Neuronal stem cell (in vitro differentiated cells): ENCODE measurements around the gene VPREB3.

Experiments
- DNase-seq: peaks from one replicate; pipeline ENCODE4 v3.0.0-alpha.2; 2013; ENCODE audit warnings: low spot score
- H2AFZ ChIP-seq: one replicate; pipeline ENCODE4 v1.6.1; 2013; ENCODE audit warnings: mild to moderate bottlenecking, low read length, inconsistent platforms
- H2AK5ac ChIP-seq: 2 replicates; pipeline ENCODE4 v1.6.1; 2013; ENCODE audit warnings: low read depth, mild to moderate bottlenecking, inconsistent platforms, low read length, moderate library complexity, mixed read lengths
- H2BK120ac ChIP-seq: 2 replicates; pipeline ENCODE4 v1.6.1; 2013; ENCODE audit warnings: low read depth, mild to moderate bottlenecking, inconsistent platforms, low read length, moderate library complexity, mixed read lengths
- H2BK12ac ChIP-seq: one replicate; pipeline ENCODE4 v1.6.1; 2013; ENCODE audit warnings: low read length, inconsistent platforms
- H2BK15ac ChIP-seq: 2 replicates; pipeline ENCODE4 v1.6.1; 2013; ENCODE audit warnings: mild to moderate bottlenecking, low read length, inconsistent platforms, mixed read lengths
- H2BK5ac ChIP-seq: one replicate; pipeline ENCODE4 v1.6.1; 2013; ENCODE audit warnings: inconsistent platforms, mild to moderate bottlenecking, low read length, moderate library complexity
- H3K14ac ChIP-seq: one replicate; pipeline ENCODE4 v1.6.1; 2013; ENCODE audit warnings: low read length, inconsistent platforms
- H3K18ac ChIP-seq: 2 replicates; pipeline ENCODE4 v1.6.1; 2013; ENCODE audit warnings: low read length, inconsistent platforms
- H3K23ac ChIP-seq: 2 replicates; pipeline ENCODE4 v1.6.1; 2013; ENCODE audit warnings: low read depth, mild to moderate bottlenecking, mixed read lengths, low read length, inconsistent platforms; ENCODE audit not compliant: poor library complexity
- H3K27ac ChIP-seq: replicated peaks from 3 replicates; pipeline ENCODE4 v1.5.1; 2013; ENCODE audit warnings: low read length, inconsistent platforms
- H3K27me3 ChIP-seq, 3 experiments: 2 replicates each; pipeline ENCODE4 v1.6.1; 2013; ENCODE audit warnings: low read length in 3 of 3, mild to moderate bottlenecking in 2 of 3, inconsistent platforms in 1 of 3, low read depth in 1 of 3, mixed read lengths in 1 of 3, moderate library complexity in 1 of 3; ENCODE audit not compliant: control insufficient read depth in 3 of 3, insufficient read depth in 3 of 3
- H3K36me3 ChIP-seq, 2 donors: replicated peaks in 1 of 2; 2 replicates each; pipeline ENCODE4 v1.6.1; 2013; ENCODE audit warnings: low read length in 2 of 2; ENCODE audit not compliant: control insufficient read depth in 2 of 2, insufficient read depth in 2 of 2
- H3K4ac ChIP-seq: 2 replicates; pipeline ENCODE4 v1.6.1; 2013; ENCODE audit warnings: inconsistent platforms, mild to moderate bottlenecking, low read length, moderate library complexity
- H3K4me1 ChIP-seq, 2 donors: 1 replicate in 1 of 2; 2 replicates in 1 of 2; pipeline ENCODE4 v1.6.1; 2013; ENCODE audit warnings: low read length in 2 of 2, low read depth in 1 of 2; ENCODE audit not compliant: control insufficient read depth in 2 of 2, insufficient read depth in 1 of 2
- H3K4me2 ChIP-seq: one replicate; pipeline ENCODE4 v1.6.1; 2013; ENCODE audit warnings: mild to moderate bottlenecking, low read length, inconsistent platforms; ENCODE audit not compliant: insufficient read depth, poor library complexity, severe bottlenecking
- H3K4me3 ChIP-seq, 2 donors: 2 replicates each; pipeline ENCODE4 v1.5.1; 2013; ENCODE audit warnings: low read length in 2 of 2, mild to moderate bottlenecking in 2 of 2, inconsistent platforms in 1 of 2, moderate library complexity in 1 of 2
- H3K79me1 ChIP-seq: one replicate; pipeline ENCODE4 v1.6.1; 2013; ENCODE audit warnings: low read depth, mild to moderate bottlenecking, inconsistent platforms, low read length, moderate library complexity
- H3K9ac ChIP-seq: one replicate; pipeline ENCODE4 v1.6.1; 2013; ENCODE audit warnings: mild to moderate bottlenecking, low read depth, low read length, inconsistent platforms; ENCODE audit not compliant: poor library complexity
- H3K9me3 ChIP-seq, 2 donors: replicated peaks in 1 of 2; 2 replicates each; pipeline versions ENCODE3 to v1.6.1; 2013; ENCODE audit warnings: low read length in 2 of 2, mild to moderate bottlenecking in 2 of 2, inconsistent platforms in 1 of 2, low read depth in 1 of 2, mixed read lengths in 1 of 2, moderate library complexity in 1 of 2; ENCODE audit not compliant: control insufficient read depth in 2 of 2, insufficient read depth in 1 of 2
- H4K8ac ChIP-seq: one replicate; pipeline ENCODE4 v1.6.1; 2013; ENCODE audit warnings: low read depth, mild to moderate bottlenecking, inconsistent platforms, low read length, moderate library complexity
- H4K91ac ChIP-seq: one replicate; pipeline ENCODE4 v1.6.1; 2013; ENCODE audit warnings: low read length, low read depth, mild to moderate bottlenecking, inconsistent platforms; ENCODE audit not compliant: poor library complexity
- whole genome bisulfite sequencing, 2 donors: extraction: QIAGEN DNeasy Blood & Tissue Kit; methylation state at CpG; one replicate each; pipeline ENCODE4 v1.1.7; 2013; ENCODE audit warnings: missing lambda C conversion rate in 2 of 2, mixed read lengths in 1 of 2; ENCODE audit not compliant: insufficient read length in 2 of 2, insufficient replicate concordance in 1 of 2; ENCODE audit errors: extremely low coverage in 2 of 2; 5-methylcytosine and 5-hydroxymethylcytosine counted together

VPREB3 gene

DNA sequence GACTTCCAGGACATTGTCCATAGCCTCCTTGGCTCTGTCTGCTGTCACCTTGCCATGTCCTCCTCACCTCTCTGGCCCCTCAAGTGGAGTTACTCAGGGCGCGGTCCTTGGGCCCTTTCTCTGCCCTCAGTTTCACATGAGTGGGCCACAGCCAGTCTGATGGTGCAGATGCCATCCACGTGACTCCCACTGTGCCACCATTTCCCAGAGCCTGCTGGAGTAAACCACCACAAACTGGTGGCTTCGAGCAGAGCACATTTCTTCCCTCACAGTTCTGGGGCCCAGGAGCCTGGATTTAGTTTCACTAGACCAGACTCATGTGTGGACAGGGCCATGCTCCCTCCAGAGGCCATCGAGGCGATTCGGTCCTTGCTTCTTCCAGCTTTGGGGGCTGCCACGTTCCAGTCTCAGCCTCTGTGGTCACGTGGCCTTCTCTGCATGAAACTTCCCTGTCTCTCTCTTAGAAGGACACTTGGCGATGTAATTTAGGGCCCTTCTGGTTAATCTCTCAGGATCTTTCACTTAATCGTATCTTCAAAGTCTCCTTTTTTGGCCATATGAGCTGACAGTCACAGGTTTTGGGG lies 47.1 kb upstream of the VPREB3 start:
- peaks cover 66 to 87% of the 10 kb centered on the region in 2 donors for H3K36me3 ChIP-seq
- H2BK12ac ChIP-seq, result no peak overlapping the region
- no peak overlapping the region for H4K8ac ChIP-seq

DNA sequence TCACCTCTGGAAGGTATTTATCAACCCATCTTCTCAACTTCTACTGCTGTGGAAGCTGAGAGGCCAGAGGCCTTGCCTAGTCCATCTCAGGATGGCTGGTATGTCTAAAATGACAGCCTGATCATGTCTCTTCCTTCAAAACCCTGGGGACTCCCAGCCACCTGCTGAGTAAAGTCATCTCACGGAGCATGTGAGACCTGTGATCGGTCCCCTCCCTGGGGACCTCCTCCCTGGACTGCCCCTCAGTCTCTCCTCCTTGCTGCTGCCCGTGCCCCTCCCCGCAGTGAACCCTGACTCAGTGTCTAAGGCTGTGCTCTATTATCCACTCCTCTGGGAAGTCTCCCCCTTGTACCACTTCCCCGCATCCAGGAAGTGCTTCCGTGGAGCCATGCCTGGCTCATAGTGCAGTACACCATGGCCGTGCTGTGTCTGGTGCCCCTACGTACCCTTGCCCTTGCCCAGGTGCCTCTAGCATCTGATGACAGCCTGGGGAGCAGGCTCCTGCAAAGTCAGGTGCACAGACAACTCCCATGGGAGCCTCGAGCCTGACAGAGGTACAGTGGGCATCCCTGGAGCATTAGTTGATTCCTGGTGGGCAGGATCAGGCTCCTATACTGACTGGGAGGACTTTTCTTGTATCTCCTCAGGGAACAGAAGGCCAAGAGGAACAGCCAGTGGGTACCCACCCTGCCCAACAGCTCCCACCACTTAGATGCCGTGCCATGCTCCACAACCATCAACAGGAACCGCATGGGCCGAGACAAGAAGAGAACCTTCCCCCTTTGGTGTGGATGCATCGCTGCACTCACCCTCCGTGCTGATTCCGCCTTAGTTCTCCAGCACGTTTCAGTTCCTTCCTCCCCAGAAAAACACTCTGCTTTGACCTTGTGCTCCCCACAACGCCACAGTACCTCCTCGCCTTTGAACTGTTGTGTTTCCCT lies 46.3 kb upstream of the VPREB3 start:
- no peak for DNase-seq

More for the DNA sequence above, 47.1 kb upstream of the VPREB3 start:
- Histone ChIP-seq H2AFZ (no peak overlapping the region), H2BK5ac (no peak overlapping the region), H2BK15ac (no peak overlapping the region), H2AK5ac (no peak overlapping the region), H3K18ac (no peak overlapping the region), H3K23ac (no peak overlapping the region), H3K4me1 (no peaks in the 10 kb centered on the region), H2BK120ac (no peak overlapping the region), H3K79me1 (peaks cover 4% of the 10 kb centered on the region), H4K91ac (no peak overlapping the region), H3K14ac (no peak overlapping the region), H3K4me2 (no peak overlapping the region), H3K4ac (no peak overlapping the region), H3K27me3 (no peaks in the 10 kb centered on the region), H3K4me3 (no peak overlapping the region), H3K9me3 (no peaks in the 10 kb centered on the region), H3K9ac (peak overlapping the region; percentile 30), H3K27ac (no peak overlapping the region)
- no peak for DNase-seq
- WGBS, 2 donors, result no CpG with 5 or more reads among the region's 11 CpGs

DNA sequence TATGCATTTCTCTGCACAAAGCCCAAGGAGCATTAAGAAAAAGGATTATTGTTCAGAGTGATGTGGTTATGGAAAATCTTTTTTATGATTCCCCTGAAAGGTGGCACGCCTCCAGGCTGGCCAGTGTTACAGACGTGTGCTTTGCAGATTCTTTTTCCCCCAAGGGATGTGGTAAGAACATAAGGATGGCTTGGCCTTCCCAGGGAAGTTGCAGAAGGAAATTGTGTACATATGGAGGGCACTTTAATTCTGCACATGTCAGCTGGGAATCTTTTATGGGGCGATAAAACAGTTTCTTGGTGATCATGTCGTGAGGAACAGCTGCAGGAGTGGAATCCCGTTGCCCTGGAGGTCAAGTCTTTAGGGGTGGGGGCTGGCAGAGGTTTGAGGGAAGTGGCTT lies 42.2 kb upstream of the VPREB3 start:
- no peak overlapping the region for H4K91ac ChIP-seq
- no CpG with 5 or more reads among the region's 5 CpGs for WGBS, 2 donors

More for the DNA sequence above, 46.3 kb upstream of the VPREB3 start:
- H2BK120ac ChIP-seq, result no peak overlapping the region
- no peak overlapping the region for H4K91ac ChIP-seq
- no peaks in the 10 kb centered on the region for H3K9me3 ChIP-seq
- no peak overlapping the region for H3K14ac ChIP-seq
- no peak overlapping the region for H2AK5ac ChIP-seq
- H3K79me1 ChIP-seq, result peaks cover 4% of the 10 kb centered on the region
- no peak overlapping the region for H2BK15ac ChIP-seq
- no peaks in the 10 kb centered on the region for H3K4me1 ChIP-seq
- no CpG with 5 or more reads among the region's 18 CpGs for WGBS, 2 donors
- H2BK12ac ChIP-seq, result no peak overlapping the region
- H3K9ac ChIP-seq, result peak overlapping the region; percentile 30
- H3K4ac ChIP-seq, result no peak overlapping the region
- H3K4me3 ChIP-seq, result no peak overlapping the region
- H2BK5ac ChIP-seq, result no peak overlapping the region
- H4K8ac ChIP-seq, result no peak overlapping the region
- peaks cover 67 to 87% of the 10 kb centered on the region in 2 donors for H3K36me3 ChIP-seq
- H3K18ac ChIP-seq, result no peak overlapping the region
- H3K4me2 ChIP-seq, result no peak overlapping the region
- no peak overlapping the region for H3K27ac ChIP-seq
- H2AFZ ChIP-seq, result no peak overlapping the region
- H3K23ac ChIP-seq, result no peak overlapping the region
- H3K27me3 ChIP-seq, result no peaks in the 10 kb centered on the region

DNA sequence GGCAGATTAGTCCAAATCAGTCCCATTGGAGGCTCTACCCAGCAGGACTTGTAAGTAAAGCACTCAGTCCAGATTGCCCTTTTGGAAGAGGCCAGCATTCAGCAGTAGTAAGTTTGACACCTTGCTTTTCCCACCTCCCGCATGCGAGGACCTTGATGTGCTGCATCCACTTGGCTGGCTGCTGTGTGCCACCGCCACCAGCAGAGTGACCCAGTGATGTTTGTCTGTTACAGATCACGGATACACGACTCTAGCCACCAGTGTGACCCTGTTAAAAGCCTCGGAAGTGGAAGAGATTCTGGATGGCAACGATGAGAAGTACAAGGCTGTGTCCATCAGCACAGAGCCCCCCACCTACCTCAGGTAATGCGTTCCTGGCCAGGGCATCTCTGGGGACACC lies 39.1 kb upstream of the VPREB3 start:
- Histone ChIP-seq H3K36me3 (peaks cover 34 to 88% of the 10 kb centered on the region in 2 donors), H4K91ac (no peak overlapping the region), H3K9me3 (no peaks in the 10 kb centered on the region), H3K14ac (no peak overlapping the region), H2BK15ac (no peak overlapping the region), H4K8ac (no peak overlapping the region), H2BK5ac (no peak overlapping the region), H3K4ac (no peak overlapping the region), H2BK12ac (no peak overlapping the region), H2AK5ac (no peak overlapping the region), H3K4me1 (peaks cover 0 to 1% of the 10 kb centered on the region in 2 donors), H3K27me3 (no peaks in the 10 kb centered on the region), H3K4me2 (no peak overlapping the region), H3K18ac (no peak overlapping the region), H3K4me3 (no peak overlapping the region), H2AFZ (no peak overlapping the region), H3K79me1 (peaks cover 12% of the 10 kb centered on the region), H3K27ac (no peak overlapping the region), H3K23ac (no peak overlapping the region), H3K9ac (no peak overlapping the region), H2BK120ac (no peak overlapping the region)
- DNase-seq, result no peak
- no CpG with 5 or more reads among the region's 8 CpGs for WGBS, 2 donors

More for the DNA sequence above, 42.2 kb upstream of the VPREB3 start:
- no peak overlapping the region for H3K27ac ChIP-seq
- no peaks in the 10 kb centered on the region for H3K4me1 ChIP-seq
- H3K79me1 ChIP-seq, result peaks cover 16% of the 10 kb centered on the region
- H2AFZ ChIP-seq, result no peak overlapping the region
- peaks cover 52 to 87% of the 10 kb centered on the region in 2 donors for H3K36me3 ChIP-seq
- H3K9ac ChIP-seq, result no peak overlapping the region
- H3K4me3 ChIP-seq, result no peak overlapping the region
- H2BK12ac ChIP-seq, result no peak overlapping the region
- DNase-seq, result no peak
- no peak overlapping the region for H3K14ac ChIP-seq
- H2BK15ac ChIP-seq, result no peak overlapping the region
- H3K27me3 ChIP-seq, result no peaks in the 10 kb centered on the region
- H3K4me2 ChIP-seq, result no peak overlapping the region
- H3K4ac ChIP-seq, result no peak overlapping the region
- H2BK5ac ChIP-seq, result no peak overlapping the region
- no peak overlapping the region for H2BK120ac ChIP-seq
- H4K8ac ChIP-seq, result no peak overlapping the region
- no peak overlapping the region for H3K23ac ChIP-seq
- H3K18ac ChIP-seq, result no peak overlapping the region
- no peaks in the 10 kb centered on the region for H3K9me3 ChIP-seq
- no peak overlapping the region for H2AK5ac ChIP-seq
